Glomerular endothelial cell (primary cell): ENCODE data around the gene ARHGAP12. TPM values are rescaled to one million over a fixed set of nuclear protein-coding genes. Genes with fewer than 3 reads are reported as not detected.
"Not testable (repeated sequence)": the region's sequence is repeated elsewhere in the genome, so short reads cannot be mapped to it uniquely, and the experiment has no call there.

Experiments
- DNase-seq: peaks from one replicate; pipeline ENCODE4 v3.0.0-alpha.2; 2011; ENCODE audit warnings: low read depth, low spot score; ENCODE audit errors: extremely low read depth
- total RNA-seq: library from RNA; depleted of rRNA; stranded (reverse); fragments of >200 nt; gene quantifications from 2 replicates; pipeline ENCODE4 v1.2.3, GENCODE V29; 2015

ARHGAP12 gene, protein sequence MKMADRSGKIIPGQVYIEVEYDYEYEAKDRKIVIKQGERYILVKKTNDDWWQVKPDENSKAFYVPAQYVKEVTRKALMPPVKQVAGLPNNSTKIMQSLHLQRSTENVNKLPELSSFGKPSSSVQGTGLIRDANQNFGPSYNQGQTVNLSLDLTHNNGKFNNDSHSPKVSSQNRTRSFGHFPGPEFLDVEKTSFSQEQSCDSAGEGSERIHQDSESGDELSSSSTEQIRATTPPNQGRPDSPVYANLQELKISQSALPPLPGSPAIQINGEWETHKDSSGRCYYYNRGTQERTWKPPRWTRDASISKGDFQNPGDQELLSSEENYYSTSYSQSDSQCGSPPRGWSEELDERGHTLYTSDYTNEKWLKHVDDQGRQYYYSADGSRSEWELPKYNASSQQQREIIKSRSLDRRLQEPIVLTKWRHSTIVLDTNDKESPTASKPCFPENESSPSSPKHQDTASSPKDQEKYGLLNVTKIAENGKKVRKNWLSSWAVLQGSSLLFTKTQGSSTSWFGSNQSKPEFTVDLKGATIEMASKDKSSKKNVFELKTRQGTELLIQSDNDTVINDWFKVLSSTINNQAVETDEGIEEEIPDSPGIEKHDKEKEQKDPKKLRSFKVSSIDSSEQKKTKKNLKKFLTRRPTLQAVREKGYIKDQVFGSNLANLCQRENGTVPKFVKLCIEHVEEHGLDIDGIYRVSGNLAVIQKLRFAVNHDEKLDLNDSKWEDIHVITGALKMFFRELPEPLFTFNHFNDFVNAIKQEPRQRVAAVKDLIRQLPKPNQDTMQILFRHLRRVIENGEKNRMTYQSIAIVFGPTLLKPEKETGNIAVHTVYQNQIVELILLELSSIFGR
- total RNA-seq = 20.1 and 24.7 TPM in 2 replicates

- DNase-seq = no peak
Measured at GRCh38 chr10:31928549-31929260, at the start of gene ARHGAP12. Gene ARHGAP12, minus strand, starts transcription at chr10:31928831. Its CDS starts 19,976 bp downstream, at chr10:31908855.

GRCh38 chr10:31978156-31978483 is 49.5 kb upstream of the ARHGAP12 start:
- no peak for DNase-seq

GRCh38 chr10:31977440-31978155 is 49.0 kb upstream of the ARHGAP12 start:
- DNase-seq = peak; percentile 74

DNA sequence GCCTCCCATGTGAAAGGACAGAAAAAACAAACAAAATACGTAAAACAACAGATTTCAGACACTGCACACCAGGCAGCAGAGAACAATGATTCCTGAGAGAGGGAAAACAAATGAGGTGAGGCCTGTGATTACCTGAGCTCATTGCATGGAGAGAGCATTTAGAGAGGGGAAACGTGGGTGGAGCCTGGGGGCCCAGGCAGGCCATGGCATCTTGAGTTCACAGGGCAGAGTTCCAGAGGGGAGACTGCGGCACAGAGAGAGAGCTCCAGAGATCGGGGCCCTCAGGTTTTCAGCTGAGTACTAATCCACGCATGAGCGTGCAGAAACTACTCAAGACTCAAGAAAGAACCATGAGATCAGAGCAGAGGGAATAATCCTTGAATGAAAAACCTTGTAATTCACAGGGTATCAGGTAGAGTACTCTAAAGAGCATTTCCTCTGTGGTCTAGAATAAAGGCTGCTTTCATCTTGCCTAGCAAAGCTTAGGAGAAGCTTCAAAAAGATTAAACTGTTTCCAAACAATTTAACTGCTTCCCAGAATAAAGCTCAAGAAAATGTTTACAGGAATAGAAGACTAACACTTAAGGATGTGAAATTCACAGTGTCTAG is 46.6 kb upstream of the ARHGAP12 start:
- no peak for DNase-seq

DNA sequence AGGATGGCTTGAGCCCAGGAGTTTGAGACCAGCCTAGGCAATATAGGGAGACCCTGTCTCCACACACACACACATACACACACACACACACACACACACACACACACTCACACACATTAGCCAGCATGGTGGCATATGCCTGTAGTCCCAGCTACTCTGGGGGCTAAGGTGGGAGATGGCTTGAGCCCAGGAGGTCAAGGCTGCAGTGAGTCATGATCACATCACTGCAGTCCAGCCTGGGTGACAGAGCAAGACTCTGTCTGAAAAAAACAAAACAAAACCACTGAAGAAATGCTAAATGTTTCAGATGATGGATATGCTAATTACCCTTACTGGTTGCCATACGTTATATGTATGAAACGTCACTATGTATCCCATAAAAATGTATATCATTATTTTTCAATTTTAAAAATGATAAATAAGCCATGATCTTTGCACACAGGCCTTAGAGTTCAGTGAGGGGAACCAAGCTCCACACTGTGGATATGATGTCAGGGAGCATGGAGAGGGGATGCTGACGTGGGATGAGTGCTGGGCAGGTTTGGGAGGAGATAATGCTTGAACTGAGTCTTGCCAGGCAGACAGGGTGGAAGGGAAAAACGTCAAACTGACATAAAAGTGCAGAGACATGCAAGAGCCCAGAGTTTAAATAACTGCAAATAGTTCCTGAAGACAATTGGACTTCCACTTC is 45.9 kb upstream of the ARHGAP12 start:
- DNase-seq = no peak

DNA sequence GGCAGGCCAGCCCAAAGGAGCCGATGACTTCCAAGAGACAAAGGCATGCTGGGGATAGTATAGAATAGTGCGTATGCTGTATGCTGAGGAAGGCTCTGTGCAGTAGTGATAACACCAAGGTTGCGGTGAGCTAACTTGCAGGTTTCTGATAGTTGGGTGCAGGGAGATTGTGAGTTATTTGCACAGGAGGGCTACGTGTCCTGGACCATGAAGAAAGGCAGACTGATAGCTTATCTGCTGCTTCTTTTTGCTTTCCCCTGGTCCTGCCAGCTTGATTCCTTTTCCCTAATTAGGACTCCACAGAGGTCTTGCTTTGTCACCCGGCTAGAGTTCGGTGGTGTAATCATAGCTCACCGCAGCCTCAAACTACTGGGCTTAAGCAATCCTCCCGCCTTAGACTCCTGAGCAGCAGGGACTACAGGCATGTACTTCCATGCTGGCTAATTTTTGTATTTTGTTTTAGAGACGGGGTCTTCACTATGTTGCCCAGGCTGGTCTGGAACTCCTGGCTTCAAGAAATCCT is 43.9 kb upstream of the ARHGAP12 start:
- DNase-seq = no peak

GRCh38 chr10:31969847-31970246 is 41.2 kb upstream of the ARHGAP12 start:
- not testable (repeated sequence) for DNase-seq

DNA sequence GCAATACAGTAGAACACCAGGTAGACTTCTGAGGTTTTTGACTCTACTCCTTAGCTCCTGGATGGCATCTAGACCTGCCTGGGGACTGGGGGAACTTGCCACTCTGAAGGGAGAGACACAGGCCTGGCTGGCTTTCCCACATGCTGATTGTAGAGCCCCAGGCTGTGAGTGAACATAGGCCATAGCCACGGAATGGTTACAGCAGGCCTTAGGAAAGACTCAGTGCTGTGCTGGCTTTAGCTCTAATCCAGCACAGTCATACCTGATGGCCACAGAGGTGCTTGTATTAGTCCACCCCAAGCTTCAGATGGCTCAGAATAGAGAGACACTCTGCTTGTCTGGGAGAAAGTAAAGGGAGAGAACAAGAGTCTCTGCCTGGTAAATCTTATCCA is 35.0 kb upstream of the ARHGAP12 start:
- no peak for DNase-seq

DNA sequence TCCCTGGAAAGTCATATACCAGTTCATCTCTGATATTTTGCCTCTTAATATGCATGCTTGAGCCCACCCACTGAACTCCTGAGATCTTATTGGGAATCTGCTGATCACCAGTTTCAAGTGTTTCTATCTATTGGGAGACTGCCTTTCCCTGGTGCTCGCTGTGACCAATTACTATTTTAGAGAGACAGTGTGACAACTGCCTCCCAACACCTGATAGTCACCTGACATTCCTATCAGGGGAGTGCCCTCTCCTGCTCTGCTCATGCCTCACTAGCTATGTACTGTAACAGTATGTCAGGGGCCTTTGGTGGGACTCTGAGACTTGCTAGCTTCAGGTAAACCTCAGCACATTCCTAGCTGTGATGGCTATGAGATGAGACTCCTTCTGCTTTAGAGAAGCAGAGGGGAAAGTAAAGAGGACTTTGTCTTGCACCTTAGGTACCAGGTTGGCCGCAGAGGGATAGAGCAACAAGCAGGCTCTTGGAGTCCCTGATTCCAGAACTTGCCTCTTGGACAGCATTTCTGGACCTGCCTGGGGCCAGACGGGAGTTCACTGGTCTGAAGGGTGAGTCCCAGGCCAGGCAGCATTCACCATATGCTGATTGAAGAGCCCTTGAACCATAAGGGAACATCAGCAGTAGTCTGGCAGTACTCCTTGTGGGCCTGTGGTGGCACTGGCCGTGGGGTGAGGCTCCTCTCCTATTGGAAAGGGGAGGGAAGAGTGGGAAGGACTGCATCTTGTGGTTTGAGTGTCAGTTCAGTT is 34.4 kb upstream of the ARHGAP12 start:
- DNase-seq = no peak

- no peak for DNase-seq
Measured at GRCh38 chr10:31961277-31962074, 32.8 kb upstream of the ARHGAP12 start.

- no peak for DNase-seq
Measured at GRCh38 chr10:31959461-31960173, 31.0 kb upstream of the ARHGAP12 start.

DNA sequence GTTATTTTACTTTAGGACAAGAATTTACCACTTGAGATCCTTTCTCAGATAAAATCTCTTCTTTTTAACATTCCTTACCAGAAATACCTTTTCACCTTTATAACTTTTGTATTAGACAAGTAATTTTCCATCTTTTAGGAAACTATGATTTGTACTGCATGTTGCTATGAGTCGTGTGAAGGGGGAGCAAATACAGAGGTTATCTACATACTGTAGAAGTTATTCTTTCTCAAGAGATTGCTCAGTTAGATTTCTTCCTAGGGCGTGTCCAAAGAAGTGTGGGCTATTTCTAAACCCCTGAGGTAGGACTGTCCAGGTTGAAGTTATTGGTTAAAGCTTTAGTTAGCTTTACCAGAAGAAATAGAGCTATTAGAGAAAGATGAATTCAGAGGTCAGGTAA is 30.2 kb upstream of the ARHGAP12 start:
- no peak for DNase-seq

- no peak for DNase-seq
Measured at GRCh38 chr10:31956200-31956946, 27.7 kb upstream of the ARHGAP12 start.

DNA sequence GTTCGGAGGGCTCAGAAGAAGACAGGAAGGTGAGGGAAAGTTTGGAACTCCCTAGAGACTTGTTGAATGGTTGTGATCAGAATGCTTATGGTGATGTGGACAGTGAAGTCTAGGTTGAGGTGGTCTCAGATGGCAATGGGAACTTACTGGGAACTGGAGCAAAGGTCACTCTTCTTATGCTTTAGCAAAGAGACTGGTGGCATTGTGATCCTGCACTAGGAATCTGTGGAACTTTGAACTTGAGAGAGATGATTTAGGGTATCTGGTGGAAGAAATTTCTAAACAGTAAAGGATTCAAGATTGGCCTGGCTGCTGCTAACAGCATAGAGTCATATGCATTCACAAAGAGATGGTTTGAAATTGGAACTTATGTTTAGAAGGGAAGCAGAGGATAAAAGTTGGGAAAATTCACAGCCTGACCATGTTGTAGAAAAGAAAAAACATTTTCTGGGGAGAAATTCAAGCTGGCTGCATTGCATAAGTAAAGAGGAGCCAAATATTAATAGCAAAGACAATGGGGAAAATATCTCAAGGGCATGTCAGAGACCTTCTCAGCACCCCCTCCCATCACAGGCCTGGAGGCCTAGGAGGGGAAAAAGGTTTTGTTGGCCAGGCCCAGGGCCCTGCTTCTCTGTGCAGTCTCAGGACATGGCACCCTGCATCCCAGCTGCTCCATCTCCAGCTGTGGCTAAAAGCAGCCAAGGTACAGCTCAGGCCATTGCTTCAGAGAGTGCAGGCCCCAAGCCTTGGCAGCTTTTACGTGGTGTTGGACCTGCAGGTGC is 26.0 kb upstream of the ARHGAP12 start:
- DNase-seq = no peak

DNA sequence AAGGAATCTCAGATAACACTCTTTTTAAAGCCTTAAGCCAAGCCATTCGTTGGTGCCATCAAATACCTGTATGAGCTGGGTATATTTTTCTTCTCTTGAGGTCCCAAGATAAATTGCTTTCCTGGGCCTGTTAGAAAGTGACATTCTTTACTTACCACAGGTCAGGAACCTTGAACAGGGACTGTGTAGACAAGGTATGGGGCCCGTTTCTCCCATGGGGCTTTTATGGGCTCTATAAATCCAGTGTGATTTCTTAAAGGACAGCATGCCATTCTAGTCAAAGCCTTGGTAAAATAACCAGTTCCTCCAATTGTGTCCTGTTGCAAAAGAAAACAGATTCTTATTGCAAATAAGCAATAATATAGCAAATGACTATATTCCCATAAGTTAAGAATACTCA is 24.8 kb upstream of the ARHGAP12 start:
- DNase-seq = no peak

DNA sequence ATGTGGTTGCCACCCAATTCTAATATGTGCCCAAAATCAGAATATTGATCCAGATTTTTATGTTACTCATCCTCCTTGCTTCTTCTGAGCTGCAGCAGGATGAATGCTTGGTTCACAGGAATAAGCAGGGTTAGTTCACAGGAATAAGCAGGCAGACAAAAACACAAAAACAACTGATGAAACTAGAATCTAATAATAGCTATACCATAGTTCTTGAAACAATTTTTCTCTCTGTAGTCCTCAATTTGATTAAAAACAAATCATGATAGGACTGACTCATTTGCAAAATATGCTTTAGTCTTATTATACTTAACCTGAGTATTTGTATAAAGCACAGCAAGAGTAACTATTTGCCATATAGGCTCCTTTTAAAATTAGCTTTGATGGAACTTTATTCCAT is 24.4 kb upstream of the ARHGAP12 start:
- no peak for DNase-seq
